Endothelial cell of umbilical vein (primary cell): Measurements from ENCODE around the gene IL36B. TPM values are rescaled to one million over a fixed set of nuclear protein-coding genes. Genes with fewer than 3 reads are reported as not detected.

Source experiments
- BruUV-seq: library from RNA; stranded (reverse); fragments of 400-500 nt; replicated peaks from 2 replicates; lab custom pipeline; 2021; lab: Mats Ljungman, UMichigan
- CTCF ChIA-PET: fragments of 300-600, 350-600 bp; sonication (Branson Sonifier 250); formaldehyde crosslinking; loops from one replicate; lab custom pipeline; 2021; ENCODE audit warnings: antibody characterized with exemption, inconsistent platforms; lab: Charles Lee
- POLR2A ChIA-PET: fragments of 300-600, 350-600 bp; sonication (Branson Sonifier 250); formaldehyde crosslinking; loops from one replicate; lab custom pipeline; 2021; ENCODE audit warnings: antibody characterized with exemption, inconsistent platforms; lab: Charles Lee
- DNase-seq: peaks from one replicate; pipeline ENCODE4 v3.0.0-alpha.2; 2011; ENCODE audit warnings: low read depth, low spot score
- FAIRE-seq: peaks from 2 replicates; lab custom pipeline; 2011; peaks lifted over from hg19 to GRCh38; lab: Jason Lieb, UNC
- H2AFZ ChIP-seq: 2 replicates; pipeline ENCODE4 v1.6.0; 2012; ENCODE audit warnings: low read depth, low read length, control low read depth, inconsistent platforms
- H3K27ac ChIP-seq: 2 replicates; pipeline ENCODE4 v1.5.1; 2011; ENCODE audit warnings: low read depth, mild to moderate bottlenecking, control low read depth, low read length, moderate library complexity; ENCODE audit not compliant: insufficient read depth
- H3K27me3 ChIP-seq, 2 experiments: 2 replicates each; pipeline versions ENCODE4 v1.6.0 to v1.6.1; 2011; ENCODE audit warnings: low read length in 2 of 2, mixed read lengths in 1 of 2; ENCODE audit not compliant: control insufficient read depth in 2 of 2, insufficient read depth in 2 of 2
- H3K36me3 ChIP-seq, 2 experiments: 2 replicates in 1 of 2; 3 replicates in 1 of 2; pipeline ENCODE4 v1.5.1; 2011; ENCODE audit warnings: low read length in 2 of 2, mild to moderate bottlenecking in 1 of 2, moderate library complexity in 1 of 2; ENCODE audit not compliant: control insufficient read depth in 2 of 2, insufficient read depth in 2 of 2; ENCODE audit errors: extremely low read depth in 1 of 2
- H3K4me1 ChIP-seq: 3 replicates; pipeline ENCODE4 v1.5.1; 2011; ENCODE audit warnings: mild to moderate bottlenecking, low read length; ENCODE audit not compliant: control insufficient read depth, insufficient read depth; ENCODE audit errors: extremely low read depth
- H3K4me2 ChIP-seq: 2 replicates; pipeline ENCODE4 v1.6.1; 2011; ENCODE audit warnings: low read length, control low read depth, mixed read lengths; ENCODE audit not compliant: insufficient read depth
- H3K4me3 ChIP-seq, 3 experiments: fragments of 200-600 bp in 1 of 3; sonication (generic), shearing (Covaris generic) in 1 of 3; replicated peaks in 1 of 3; 2 replicates each; pipeline ENCODE4 v1.5.1; 2011 to 2016; ENCODE audit warnings: control low read depth in 3 of 3, low read length in 3 of 3, mild to moderate bottlenecking in 2 of 3, inconsistent platforms in 1 of 3, low read depth in 1 of 3, moderate library complexity in 1 of 3; ENCODE audit not compliant: insufficient read depth in 1 of 3
- H3K79me2 ChIP-seq: 2 replicates; pipeline ENCODE4 v1.6.0; 2012; ENCODE audit warnings: low read length, inconsistent platforms; ENCODE audit not compliant: control insufficient read depth, insufficient read depth
- H3K9ac ChIP-seq: replicated peaks from 2 replicates; pipeline ENCODE3; 2011; ENCODE audit warnings: low read length, control low read depth; ENCODE audit not compliant: insufficient read depth; ENCODE audit errors: extremely low read depth
- H3K9me1 ChIP-seq: replicated peaks from 3 replicates; pipeline ENCODE4 v1.6.0; 2011; ENCODE audit warnings: mild to moderate bottlenecking, low read length; ENCODE audit not compliant: control insufficient read depth, insufficient read depth; ENCODE audit errors: extremely low read depth
- H3K9me3 ChIP-seq: replicated peaks from 2 replicates; pipeline ENCODE4 v1.5.1; 2012; ENCODE audit warnings: low read length, inconsistent platforms; ENCODE audit not compliant: control insufficient read depth, insufficient read depth
- H4K20me1 ChIP-seq: replicated peaks from 2 replicates; pipeline ENCODE3; 2011; ENCODE audit warnings: mild to moderate bottlenecking, low read length; ENCODE audit not compliant: control insufficient read depth, insufficient read depth; ENCODE audit errors: extremely low read depth
- CTCF ChIP-seq, 2 donors: IDR thresholded peaks; 1 replicate in 1 of 2; 2 replicates in 1 of 2; pipeline ENCODE4 v1.5.1; 2011; ENCODE audit warnings: low read length in 2 of 2, mild to moderate bottlenecking in 2 of 2, moderate library complexity in 2 of 2, control low read depth in 1 of 2, inconsistent platforms in 1 of 2, low read depth in 1 of 2; ENCODE audit not compliant: insufficient read depth in 1 of 2; ENCODE audit errors: extremely low read depth in 1 of 2
- EZH2 ChIP-seq: IDR thresholded peaks from 2 replicates; pipeline ENCODE4 v1.6.1; 2012; ENCODE audit warnings: borderline replicate concordance, low read depth, mild to moderate bottlenecking, moderate library complexity, low read length, inconsistent platforms; ENCODE audit not compliant: severe bottlenecking
- FOS ChIP-seq: IDR thresholded peaks from 2 replicates; pipeline ENCODE4 v1.6.1; 2011; ENCODE audit warnings: mild to moderate bottlenecking, low read length, moderate library complexity, borderline replicate concordance; ENCODE audit not compliant: insufficient read depth
- GATA2 ChIP-seq: IDR thresholded peaks from 2 replicates; pipeline ENCODE4 v1.7.0; 2011; ENCODE audit warnings: low read depth, mild to moderate bottlenecking, moderate library complexity, mixed read lengths, low read length; ENCODE audit not compliant: insufficient read length, insufficient read depth
- JUN ChIP-seq: IDR thresholded peaks from 2 replicates; pipeline ENCODE4 v1.6.1; 2011; ENCODE audit warnings: borderline replicate concordance, low read depth; ENCODE audit not compliant: insufficient read length, insufficient read depth
- MAX ChIP-seq: IDR thresholded peaks from 2 replicates; pipeline ENCODE4 v1.6.1; 2011; ENCODE audit not compliant: insufficient read depth, insufficient read length
- MYC ChIP-seq: IDR thresholded peaks from one replicate; pipeline ENCODE4 v1.6.1; 2011; ENCODE audit warnings: mild to moderate bottlenecking, low read depth, low read length
- POLR2A ChIP-seq: IDR thresholded peaks from 2 replicates; pipeline ENCODE4 v1.6.1; 2012; ENCODE audit warnings: low read depth, mild to moderate bottlenecking, control low read depth, low read length
- POLR2AphosphoS5 ChIP-seq: IDR thresholded peaks from 2 replicates; pipeline ENCODE4 v1.6.1; 2012; ENCODE audit warnings: low read depth, mild to moderate bottlenecking, control low read depth, low read length, moderate library complexity; ENCODE audit not compliant: insufficient read depth
- dilution Hi-C: fragments of 300-500 bp; cut with MboI; formaldehyde crosslinking; loops from one replicate; pipeline ENCODE4 v1.15.0; 2019; ENCODE audit warnings: low sequenced_read_pairs; ENCODE audit not compliant: extremely low pct_ligation_motif_present
- intact Hi-C: fragments of 100-400 bp; cut with micrococcal nuclease; formaldehyde crosslinking; loops from one replicate; pipeline ENCODE4 v1.10.0; 2022
- polyA plus RNA-seq, 4 experiments: library from polyadenylated mRNA; depleted of rRNA in 3 of 4; stranded (reverse) in 3 of 4; unstranded in 1 of 4; fragments of >200 nt; gene quantifications; 2 replicates each; pipeline versions ENCODE4 v1.2.1 to v1.2.3, GENCODE V29; 2011 to 2012; ENCODE audit warnings: missing spikeins in 1 of 4
- total RNA-seq: library from RNA; stranded (reverse); gene quantifications from 2 replicates; pipeline ENCODE4 v1.2.3, GENCODE V29; 2021

The IL36B gene
- total and polyA plus RNA-seq, 2 donors (not counting 3 experiments of a cell fraction or from before 2014, with no cell fraction given), result not detected

- Histone ChIP-seq H3K27ac (no peak overlapping the region), H4K20me1 (no peaks in the 10 kb centered on the region), H3K4me2 (no peak overlapping the region), H3K36me3 (no peaks in the 10 kb centered on the region), H3K27me3 (peaks cover 0 to 8% of the 10 kb centered on the region in 2 experiments), H3K4me3 (no peak overlapping the region), H3K79me2 (no peaks in the 10 kb centered on the region), H3K9ac (no peak overlapping the region), H3K9me3 (no peaks in the 10 kb centered on the region), H3K9me1 (no peaks in the 10 kb centered on the region), H3K4me1 (no peaks in the 10 kb centered on the region), H2AFZ (no peak overlapping the region)
- intact Hi-C loops, result no loop called here
- dilution Hi-C loops, result no loop called here
- POLR2A ChIA-PET, result no interaction called here
- DNase-seq, result no peak
- TF ChIP-seq POLR2A (no peak), GATA2 (no peak), EZH2 (no peak), FOS (no peak), JUN (no peak), POLR2AphosphoS5 (no peak), CTCF (IDR thresholded peaks at IDR 0.05; ENCODE audit: extremely low read depth in 1 of 2, insufficient read depth in 1 of 2, low read depth in 1 of 2, low read length in 2 of 2) (no peak), MYC (no peak), MAX (no peak)
- CTCF ChIA-PET, result interaction anchor here (1.0 kb wide), 1 partner anchor 21 kb away, joined by 3 read pairs; no protein-coding TSS in a partner anchor
- BruUV-seq, result no TSS peak
- no peak for FAIRE-seq
These were observed 72.9 kb downstream of the IL36B start for GRCh38 chr2:112979731-112980130.
